SK-N-SH (cell line): ENCODE measurements around the gene PGAM2. TPM values are rescaled to one million over a fixed set of nuclear protein-coding genes. Genes with fewer than 3 reads are reported as not detected.

Source experiments
- CTCF ChIA-PET: fragments of 300-600, 350-600 bp; formaldehyde crosslinking; extraction: SDS; loops from one replicate; lab custom pipeline; 2021; lab: Yijun Ruan, JAX
- POLR2A ChIA-PET: fragments of 350-600 bp; sonication (Branson Sonifier 250); formaldehyde crosslinking; extraction: SDS; loops from one replicate; lab custom pipeline; 2020; ENCODE audit warnings: antibody characterized with exemption, inconsistent platforms; lab: Yijun Ruan, JAX
- DNase-seq: peaks from one replicate; pipeline ENCODE4 v3.0.0; 2012
- H2AFZ ChIP-seq: fragments of 200-600 bp; sonication (generic); 2 replicates; pipeline ENCODE4 v1.8.1; 2016; ENCODE audit warnings: antibody characterized with exemption, mild to moderate bottlenecking, low read depth
- H3F3A ChIP-seq: fragments of 200-600 bp; sonication (generic); replicated peaks from 2 replicates; pipeline ENCODE3; 2016; ENCODE audit warnings: antibody characterized with exemption, mild to moderate bottlenecking; ENCODE audit not compliant: insufficient read depth
- H3K27ac ChIP-seq, 2 experiments: fragments of 200-500 bp in 1 of 2; fragments of 200-600 bp in 1 of 2; sonication (Bioruptor generic) in 1 of 2; sonication (generic), shearing (Covaris generic) in 1 of 2; 2 replicates each; pipeline versions ENCODE4 v1.5.1 to v1.6.1; 2014 to 2016; ENCODE audit warnings: low read depth in 2 of 2, inconsistent platforms in 1 of 2, low read length in 1 of 2, mild to moderate bottlenecking in 1 of 2, mixed read lengths in 1 of 2
- H3K27me3 ChIP-seq: fragments of 200-600 bp; sonication (generic), shearing (Covaris generic); 2 replicates; pipeline ENCODE4 v1.6.1; 2016; ENCODE audit warnings: mixed run types; ENCODE audit not compliant: insufficient read depth
- H3K36me3 ChIP-seq, 2 experiments: fragments of 200-500 bp in 1 of 2; fragments of 200-600 bp in 1 of 2; sonication (Bioruptor generic) in 1 of 2; sonication (generic) in 1 of 2; replicated peaks in 1 of 2; 2 replicates each; pipeline versions ENCODE3 to v1.5.1; 2014 to 2016; ENCODE audit warnings: low read length in 1 of 2, mild to moderate bottlenecking in 1 of 2; ENCODE audit not compliant: insufficient read depth in 2 of 2, control insufficient read depth in 1 of 2
- H3K4me1 ChIP-seq, 2 experiments: fragments of 200-500 bp in 1 of 2; fragments of 200-600 bp in 1 of 2; sonication (Bioruptor generic) in 1 of 2; sonication (generic), shearing (Covaris generic) in 1 of 2; 2 replicates each; pipeline versions ENCODE4 v1.5.1 to v1.6.1; 2014 to 2016; ENCODE audit warnings: low read depth in 1 of 2, low read length in 1 of 2, mixed run types in 1 of 2; ENCODE audit not compliant: insufficient read depth in 2 of 2, control insufficient read depth in 1 of 2
- H3K4me2 ChIP-seq: fragments of 200-600 bp; sonication (generic), shearing (Covaris generic); 2 replicates; pipeline ENCODE4 v1.6.1; 2017; ENCODE audit warnings: mixed run types
- H3K4me3 ChIP-seq, 2 experiments: fragments of 200-500 bp in 1 of 2; fragments of 200-600 bp in 1 of 2; sonication (Bioruptor generic) in 1 of 2; sonication (generic), shearing (Covaris generic) in 1 of 2; 2 replicates each; pipeline versions ENCODE4 v1.5.1 to v1.8.1; 2014 to 2016; ENCODE audit warnings: low read depth in 2 of 2, inconsistent platforms in 1 of 2, low read length in 1 of 2, mild to moderate bottlenecking in 1 of 2, mixed read lengths in 1 of 2, moderate library complexity in 1 of 2
- H3K79me2 ChIP-seq: fragments of 200-600 bp; sonication (generic); 2 replicates; pipeline ENCODE4 v1.8.1; 2017; ENCODE audit warnings: mild to moderate bottlenecking; ENCODE audit not compliant: insufficient read depth
- H3K9ac ChIP-seq: fragments of 200-600 bp; sonication (generic); 2 replicates; pipeline ENCODE4 v1.6.1; 2017; ENCODE audit warnings: mixed run types
- H3K9me2 ChIP-seq: fragments of 200-600 bp; sonication (generic); 2 replicates; pipeline ENCODE4 v1.6.1; 2017; ENCODE audit warnings: mixed run types
- H3K9me3 ChIP-seq: fragments of 200-600 bp; sonication (generic); 2 replicates; pipeline ENCODE4 v1.6.1; 2017; ENCODE audit warnings: mixed run types, mild to moderate bottlenecking, moderate library complexity
- H4K20me1 ChIP-seq: fragments of 200-600 bp; sonication (generic); 2 replicates; pipeline ENCODE4 v1.6.1; 2017; ENCODE audit warnings: mild to moderate bottlenecking, mixed run types; ENCODE audit not compliant: insufficient read depth
- CHD2 ChIP-seq: fragments of 150-350 bp; IDR thresholded peaks from 2 replicates; pipeline ENCODE4 v1.6.1; 2018; ENCODE audit warnings: low read length; ENCODE audit not compliant: partially characterized antibody
- CTCF ChIP-seq: fragments of 200-600 bp; sonication (generic); IDR thresholded peaks from 2 replicates; pipeline ENCODE4 v1.6.1; 2017; ENCODE audit warnings: antibody characterized with exemption, mild to moderate bottlenecking, moderate library complexity
- EP300 ChIP-seq, 2 experiments: IDR thresholded peaks; 2 replicates each; pipeline versions ENCODE4 v1.4.0 to v1.6.1; 2012; ENCODE audit warnings: borderline replicate concordance in 1 of 2, low read depth in 1 of 2, low read length in 1 of 2
- EZH2phosphoT487 ChIP-seq: fragments of 200-600 bp; sonication (generic); IDR thresholded peaks from 2 replicates; pipeline ENCODE4 v1.6.1; 2017; ENCODE audit warnings: low read depth, mixed run types, mild to moderate bottlenecking, antibody characterized with exemption, moderate library complexity, borderline replicate concordance
- FOSL2 ChIP-seq: IDR thresholded peaks from 2 replicates; pipeline ENCODE4 v1.4.0; 2012; ENCODE audit warnings: low read depth, mild to moderate bottlenecking, moderate library complexity, borderline replicate concordance
- FOXJ3 ChIP-seq: sonication (generic); formaldehyde crosslinking; IDR thresholded peaks from 2 replicates; pipeline ENCODE4 v1.5.1; 2020; ENCODE audit warnings: mild to moderate bottlenecking, missing genetic modification reagents
- GABPA ChIP-seq: IDR thresholded peaks from 2 replicates; pipeline ENCODE4 v1.4.0; 2012; ENCODE audit warnings: low read depth, mild to moderate bottlenecking
- IRF3 ChIP-seq: fragments of 150-350 bp; IDR thresholded peaks from 2 replicates; pipeline ENCODE4 v1.6.1; 2016; ENCODE audit warnings: mild to moderate bottlenecking, low read depth, low read length
- JUND ChIP-seq: IDR thresholded peaks from 2 replicates; pipeline ENCODE4 v1.4.0; 2012
- MAX ChIP-seq: IDR thresholded peaks from 2 replicates; pipeline ENCODE4 v1.4.0; 2012; ENCODE audit warnings: low read depth
- NRF1 ChIP-seq: IDR thresholded peaks from 2 replicates; pipeline ENCODE4 v1.6.1; 2012; ENCODE audit warnings: low read depth, mild to moderate bottlenecking, low read length
- RAD21 ChIP-seq: IDR thresholded peaks from 2 replicates; pipeline ENCODE4 v1.6.1; 2012; ENCODE audit warnings: mild to moderate bottlenecking, low read length
- REST ChIP-seq: IDR thresholded peaks from 2 replicates; pipeline ENCODE4 v1.6.1; 2012; ENCODE audit warnings: mild to moderate bottlenecking, low read depth, low read length, moderate library complexity
- RFX5 ChIP-seq: IDR thresholded peaks from 2 replicates; pipeline ENCODE4 v1.6.1; 2012; ENCODE audit warnings: mild to moderate bottlenecking, improper control_type of control experiment, low read length
- RXRA ChIP-seq: IDR thresholded peaks from 2 replicates; pipeline ENCODE4 v1.4.0; 2012; ENCODE audit warnings: low read depth, mild to moderate bottlenecking, borderline replicate concordance
- SMC3 ChIP-seq: IDR thresholded peaks from 2 replicates; pipeline ENCODE4 v1.6.1; 2012; ENCODE audit warnings: low read depth, low read length, improper control_type of control experiment
- TAF1 ChIP-seq: IDR thresholded peaks from 2 replicates; pipeline ENCODE4 v1.6.1; 2012; ENCODE audit warnings: low read depth, mild to moderate bottlenecking, low read length, moderate library complexity, borderline replicate concordance
- TCF12 ChIP-seq: IDR thresholded peaks from 2 replicates; pipeline ENCODE4 v1.4.0; 2012
- TEAD4 ChIP-seq: IDR thresholded peaks from 2 replicates; pipeline ENCODE4 v1.4.0; 2012; ENCODE audit warnings: mild to moderate bottlenecking, borderline replicate concordance; ENCODE audit not compliant: insufficient read depth
- USF2 ChIP-seq: fragments of 150-350 bp; IDR thresholded peaks from 2 replicates; pipeline ENCODE4 v1.6.1; 2017; ENCODE audit warnings: antibody characterized with exemption, low read length, low read depth, borderline replicate concordance
- WGBS: methylation state at CpG from one replicate; pipeline ENCODE4 v1.1.6; 2017; ENCODE audit warnings: low lambda C conversion rate; 5-methylcytosine and 5-hydroxymethylcytosine counted together
- polyA plus RNA-seq, 3 experiments: library from polyadenylated mRNA; depleted of rRNA; stranded (reverse); fragments of >200 nt; gene quantifications; 2 replicates each; pipeline ENCODE4 v1.2.3, GENCODE V29; 2012

Gene PGAM2
- polyA plus RNA-seq, 1 of the 3 experiments (the other 2 are of a cell fraction): 0.79 TPM

GRCh38 chr7:44043902-44044301 is 21.5 kb downstream of the PGAM2 start (continued):
- TF ChIP-seq CTCF (no peak), EP300 (IDR thresholded peaks at IDR 0.05; ENCODE audit: borderline replicate concordance in 1 of 2, low read depth in 1 of 2, low read length in 1 of 2) (no peak), RFX5 (no peak), EZH2phosphoT487 (no peak), TEAD4 (no peak), RAD21 (no peak)

GRCh38 chr7:44042221-44042620 is 23.1 kb downstream of the PGAM2 start:
- H3K79me2 ChIP-seq: peaks cover 27% of the 10 kb centered on the region
- no peak overlapping the region for H3K4me2 ChIP-seq
- H3K36me3 ChIP-seq: peaks cover 8 to 14% of the 10 kb centered on the region in 2 experiments
- peaks cover 9 to 25% of the 10 kb centered on the region in 2 experiments for H3K4me1 ChIP-seq
- peaks cover 8% of the 10 kb centered on the region for H3F3A ChIP-seq
- 84% methylated on average over 2 of the region's 2 CpGs for WGBS
- H3K4me3 ChIP-seq: no peak overlapping the region
- H3K9me2 ChIP-seq: no peaks in the 10 kb centered on the region
- H3K27ac ChIP-seq: no peak overlapping the region
- ChIA-PET CTCF (no interaction called here), POLR2A (no interaction called here)
- DNase-seq: no peak
- no peaks in the 10 kb centered on the region for H3K9me3 ChIP-seq
- H2AFZ ChIP-seq: no peak overlapping the region
- no peaks in the 10 kb centered on the region for H3K27me3 ChIP-seq
- peaks cover 14% of the 10 kb centered on the region for H4K20me1 ChIP-seq
- no peak overlapping the region for H3K9ac ChIP-seq
- no peak for TF ChIP-seq TCF12
- TF ChIP-seq FOSL2: no peak
- TF ChIP-seq RXRA: no peak
- no peak for TF ChIP-seq TAF1
- TF ChIP-seq FOXJ3 (CRISPR knock-in tag): no peak
- no peak for TF ChIP-seq JUND
- TF ChIP-seq CTCF: no peak
- no peak for TF ChIP-seq RFX5
- TF ChIP-seq SMC3: no peak
- TF ChIP-seq IRF3: no peak
- TF ChIP-seq MAX: no peak
- no peak for TF ChIP-seq NRF1
- no peak for TF ChIP-seq USF2
- TF ChIP-seq REST: no peak
- TF ChIP-seq CHD2: no peak
- no peak for TF ChIP-seq GABPA
- TF ChIP-seq, all 33 proteins: peak for 0
